Measurements from ENCODE around the gene POLDIP2. TPM values are rescaled to one million over a fixed set of nuclear protein-coding genes. Genes with fewer than 3 reads are reported as not detected.

POLDIP2 gene
- total RNA-seq, 4 donors from 2014 or later, result 37.7 to 53.0 (median 41.2) TPM

DNA sequence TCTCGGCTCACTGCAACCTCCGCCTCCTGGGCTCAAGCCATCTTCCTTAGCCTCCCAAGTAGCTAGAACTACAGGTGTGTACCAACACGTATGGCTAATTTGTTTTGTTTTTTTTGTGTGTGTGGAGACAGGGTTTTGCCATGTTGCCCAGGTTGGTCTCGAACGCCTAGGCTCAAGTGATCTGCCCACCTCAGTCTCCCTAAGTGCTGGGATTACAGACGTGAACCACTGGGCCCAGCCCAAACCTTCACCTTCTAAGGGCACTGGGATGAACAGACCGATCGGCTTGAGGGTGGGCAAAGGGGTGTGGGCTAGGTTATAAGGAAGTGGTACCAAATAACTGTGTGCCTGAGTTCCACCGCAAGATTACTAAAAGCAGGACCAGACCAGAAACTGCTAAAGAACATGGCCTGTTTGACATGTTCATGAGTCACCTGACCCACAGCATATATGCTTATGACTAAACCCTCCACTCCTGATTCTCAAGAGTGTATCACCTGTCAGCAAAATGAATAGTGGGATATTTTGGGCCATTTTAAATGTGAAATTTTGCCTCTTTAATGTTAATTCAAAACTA, 30.2 kb downstream of the POLDIP2 start:
- no peak for DNase-seq
- intact Hi-C loops (cut with DNase I; ENCODE audit: low total_unique reads), result no loop called here

DNA sequence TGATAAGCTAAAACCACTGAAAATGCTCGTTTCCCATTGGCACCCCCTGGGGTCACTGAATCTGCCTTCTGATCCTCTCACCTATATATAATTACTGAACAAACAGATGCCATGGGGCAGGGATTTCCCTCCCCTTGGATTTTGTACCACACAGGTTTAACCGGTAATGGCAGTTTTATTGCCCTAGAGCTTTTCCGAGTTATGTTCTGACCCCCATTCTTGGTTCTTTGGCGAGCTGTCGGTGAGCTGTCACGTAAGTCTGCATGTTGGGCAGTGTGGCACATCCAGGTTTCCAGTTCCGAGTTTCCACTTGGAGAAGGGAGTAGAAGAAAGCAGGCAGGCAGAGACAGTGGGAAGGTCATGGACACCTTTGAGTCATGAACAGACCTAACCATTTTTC, 31.2 kb downstream of the POLDIP2 start:
- no peak for TF ChIP-seq POLR2A (IDR thresholded peaks at IDR 0.05)
- TF ChIP-seq, protein P1, sequence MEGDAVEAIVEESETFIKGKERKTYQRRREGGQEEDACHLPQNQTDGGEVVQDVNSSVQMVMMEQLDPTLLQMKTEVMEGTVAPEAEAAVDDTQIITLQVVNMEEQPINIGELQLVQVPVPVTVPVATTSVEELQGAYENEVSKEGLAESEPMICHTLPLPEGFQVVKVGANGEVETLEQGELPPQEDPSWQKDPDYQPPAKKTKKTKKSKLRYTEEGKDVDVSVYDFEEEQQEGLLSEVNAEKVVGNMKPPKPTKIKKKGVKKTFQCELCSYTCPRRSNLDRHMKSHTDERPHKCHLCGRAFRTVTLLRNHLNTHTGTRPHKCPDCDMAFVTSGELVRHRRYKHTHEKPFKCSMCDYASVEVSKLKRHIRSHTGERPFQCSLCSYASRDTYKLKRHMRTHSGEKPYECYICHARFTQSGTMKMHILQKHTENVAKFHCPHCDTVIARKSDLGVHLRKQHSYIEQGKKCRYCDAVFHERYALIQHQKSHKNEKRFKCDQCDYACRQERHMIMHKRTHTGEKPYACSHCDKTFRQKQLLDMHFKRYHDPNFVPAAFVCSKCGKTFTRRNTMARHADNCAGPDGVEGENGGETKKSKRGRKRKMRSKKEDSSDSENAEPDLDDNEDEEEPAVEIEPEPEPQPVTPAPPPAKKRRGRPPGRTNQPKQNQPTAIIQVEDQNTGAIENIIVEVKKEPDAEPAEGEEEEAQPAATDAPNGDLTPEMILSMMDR (IDR thresholded peaks at IDR 0.05), result no peak
- Histone ChIP-seq H3K4me3 (no peak overlapping the region), H3K27me3 (no peaks in the 10 kb centered on the region), H3K9me3 (no peaks in the 10 kb centered on the region), H3K27ac (no peak overlapping the region), H3K4me1 (no peaks in the 10 kb centered on the region), H3K36me3 (no peaks in the 10 kb centered on the region)
- intact Hi-C loops (cut with DNase I; ENCODE audit: low total_unique reads), result no loop called here
- no peak for DNase-seq

More for the DNA sequence above, 30.2 kb downstream of the POLDIP2 start:
- no peaks in the 10 kb centered on the region for H3K9me3 ChIP-seq
- H3K4me1 ChIP-seq, result no peaks in the 10 kb centered on the region
- TF ChIP-seq, protein P1 (IDR thresholded peaks at IDR 0.05), result no peak
- TF ChIP-seq POLR2A (IDR thresholded peaks at IDR 0.05), result no peak
- H3K36me3 ChIP-seq, result no peaks in the 10 kb centered on the region
- H3K4me3 ChIP-seq, result no peak overlapping the region
- no peak overlapping the region for H3K27ac ChIP-seq
- H3K27me3 ChIP-seq, result no peaks in the 10 kb centered on the region

DNA sequence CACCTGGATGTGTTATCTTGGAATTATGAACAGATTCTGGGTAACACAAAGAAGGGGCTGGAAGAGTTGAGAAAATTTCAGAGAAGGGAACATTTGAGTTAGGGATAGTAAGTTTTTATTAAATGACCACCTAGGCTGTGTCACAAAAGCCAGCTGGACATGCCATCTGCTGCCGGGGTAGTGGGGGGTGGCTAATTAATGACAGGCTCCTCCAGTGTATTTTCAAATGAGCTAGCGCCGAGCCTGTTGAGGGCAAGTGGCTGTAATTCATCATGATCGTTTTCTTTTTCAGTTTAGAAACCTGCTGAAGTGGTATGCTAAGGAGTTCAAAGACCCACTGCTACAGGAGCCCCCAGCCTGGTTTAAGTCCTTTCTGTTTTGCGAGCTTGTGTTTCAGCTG, 32.1 kb downstream of the POLDIP2 start:
- Histone ChIP-seq H3K4me3 (no peak overlapping the region), H3K27ac (no peak overlapping the region), H3K36me3 (no peaks in the 10 kb centered on the region), H3K27me3 (no peaks in the 10 kb centered on the region), H3K9me3 (no peaks in the 10 kb centered on the region), H3K4me1 (no peaks in the 10 kb centered on the region)
- TF ChIP-seq POLR2A (IDR thresholded peaks at IDR 0.05), result no peak
- TF ChIP-seq, protein P1 (IDR thresholded peaks at IDR 0.05), result no peak
- intact Hi-C loops (cut with DNase I; ENCODE audit: low total_unique reads), result no loop called here
- DNase-seq, result no peak

DNA sequence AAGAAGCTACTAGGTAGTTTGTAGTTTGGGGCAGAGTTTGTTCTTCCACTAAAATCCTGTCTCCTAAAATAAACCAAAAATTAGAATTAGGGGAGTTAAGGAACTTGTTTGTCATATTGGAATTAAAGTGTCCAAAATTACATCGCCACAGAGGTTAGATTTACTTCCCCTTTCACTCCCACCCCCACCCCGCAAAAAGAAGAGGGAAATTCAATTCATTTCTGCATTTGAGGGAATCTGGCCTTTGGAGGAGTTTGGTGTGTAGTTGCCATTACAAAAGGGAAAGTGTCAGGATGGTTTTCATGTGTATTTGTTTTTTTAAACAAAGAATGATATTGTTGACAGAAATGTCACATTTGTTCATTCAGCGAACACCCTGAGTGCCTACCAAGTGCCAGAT, 32.5 kb downstream of the POLDIP2 start:
- intact Hi-C loops (cut with DNase I; ENCODE audit: low total_unique reads), result no loop called here
- no peaks in the 10 kb centered on the region for H3K27me3 ChIP-seq
- no peak overlapping the region for H3K27ac ChIP-seq
- no peaks in the 10 kb centered on the region for H3K9me3 ChIP-seq
- H3K4me1 ChIP-seq, result no peaks in the 10 kb centered on the region
- no peak overlapping the region for H3K4me3 ChIP-seq
- no peaks in the 10 kb centered on the region for H3K36me3 ChIP-seq
- no peak for TF ChIP-seq POLR2A (IDR thresholded peaks at IDR 0.05)
- TF ChIP-seq, protein P1 (IDR thresholded peaks at IDR 0.05), result no peak
- no peak for DNase-seq

DNA sequence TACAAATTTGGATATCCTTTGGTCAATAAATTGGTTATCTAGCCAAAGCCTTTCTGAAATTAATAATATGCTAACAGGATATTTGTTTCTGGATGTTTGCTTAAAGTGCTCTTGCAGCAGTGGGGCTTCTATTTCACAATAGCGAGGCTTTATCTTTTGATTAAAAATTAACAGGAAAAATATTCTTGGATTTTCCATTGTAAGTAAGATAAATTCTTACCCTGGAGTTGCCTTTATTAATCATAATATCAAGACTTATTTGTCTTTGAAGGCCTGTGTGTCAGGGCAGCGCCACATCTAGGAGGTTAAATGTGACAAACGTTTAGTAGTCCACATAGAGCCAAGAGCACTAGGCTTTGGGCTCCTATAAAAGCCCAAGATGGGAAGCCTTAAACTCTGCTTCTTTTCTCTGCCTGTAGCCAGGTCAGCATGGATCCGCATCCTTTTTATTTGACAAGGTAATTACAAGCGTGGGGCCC, 33.0 kb downstream of the POLDIP2 start:
- TF ChIP-seq, protein P1 (IDR thresholded peaks at IDR 0.05), result no peak
- no peak for TF ChIP-seq POLR2A (IDR thresholded peaks at IDR 0.05)
- intact Hi-C loops (cut with DNase I; ENCODE audit: low total_unique reads), result no loop called here
- no peaks in the 10 kb centered on the region for H3K9me3 ChIP-seq
- no peaks in the 10 kb centered on the region for H3K4me1 ChIP-seq
- H3K36me3 ChIP-seq, result no peaks in the 10 kb centered on the region
- no peak overlapping the region for H3K4me3 ChIP-seq
- H3K27ac ChIP-seq, result no peak overlapping the region
- no peaks in the 10 kb centered on the region for H3K27me3 ChIP-seq
- no peak for DNase-seq
